NCI-H446 treated with DMSO at 0.1 percent for 48 hours (cell line): ENCODE data around the gene RAC2.

Source experiments
- DNase-seq: peaks from one replicate; lab custom pipeline; 2025; lab: John Stamatoyannopoulos, UW

Gene RAC2

DNA sequence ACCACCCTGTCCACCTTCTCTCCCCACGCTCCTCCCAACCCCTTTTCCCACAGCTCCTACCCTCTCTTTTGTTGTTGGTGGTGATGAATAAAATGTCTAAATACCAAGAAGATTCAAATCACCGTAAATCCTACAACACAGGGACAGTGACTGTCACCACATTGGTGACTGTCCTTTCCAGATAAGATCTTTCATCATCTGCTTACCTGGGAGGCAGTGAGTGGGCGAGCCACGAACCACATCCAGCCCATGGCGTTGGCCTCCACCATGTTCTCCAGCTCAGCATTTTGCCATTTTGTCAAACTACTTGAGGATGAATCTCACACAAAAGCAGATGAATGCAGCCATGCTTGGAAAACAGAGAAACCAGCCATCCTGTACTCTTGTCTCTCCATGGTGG lies 31.6 kb upstream of the RAC2 start:
- no peak for DNase-seq

GRCh38 chr22:37275134-37275533 lies 31.1 kb upstream of the RAC2 start:
- no peak for DNase-seq

GRCh38 chr22:37274380-37274862 lies 30.4 kb upstream of the RAC2 start:
- DNase-seq = no peak

GRCh38 chr22:37273846-37274225 lies 29.8 kb upstream of the RAC2 start:
- DNase-seq = no peak

DNA sequence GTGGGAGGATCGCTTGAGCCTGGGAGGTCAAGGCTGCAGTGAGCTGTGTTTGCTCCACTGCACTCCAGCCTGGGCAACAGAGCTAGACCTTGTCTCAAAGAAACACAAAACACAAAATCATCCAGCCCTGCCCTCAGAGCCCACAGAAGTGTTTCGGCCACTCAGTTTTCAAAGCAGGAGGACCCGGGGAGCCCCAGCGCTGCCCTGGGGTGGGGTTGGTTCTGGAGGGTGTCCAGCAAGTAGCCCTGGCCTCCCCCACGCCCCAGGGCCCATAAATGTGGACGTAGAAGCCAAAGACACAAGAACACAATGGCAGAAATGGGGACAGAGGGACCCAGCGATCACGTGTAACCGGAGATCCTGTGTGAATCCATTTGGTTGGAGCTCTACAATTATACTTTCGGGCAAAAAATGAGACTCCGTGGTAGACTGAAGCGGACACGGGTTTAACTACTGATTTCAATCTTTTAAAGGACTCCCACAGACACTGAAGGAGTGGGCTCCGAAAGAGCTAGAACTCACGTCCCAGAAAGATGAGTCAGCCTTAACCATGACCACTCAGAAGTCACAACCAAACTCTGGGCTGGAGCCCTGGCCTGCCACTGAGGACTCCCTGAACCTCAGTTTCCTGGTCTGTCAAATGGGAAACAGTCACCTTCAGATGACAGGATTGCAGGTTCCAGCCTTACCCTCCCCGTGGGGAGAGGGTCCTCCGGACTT lies 29.2 kb upstream of the RAC2 start:
- no peak for DNase-seq

DNA sequence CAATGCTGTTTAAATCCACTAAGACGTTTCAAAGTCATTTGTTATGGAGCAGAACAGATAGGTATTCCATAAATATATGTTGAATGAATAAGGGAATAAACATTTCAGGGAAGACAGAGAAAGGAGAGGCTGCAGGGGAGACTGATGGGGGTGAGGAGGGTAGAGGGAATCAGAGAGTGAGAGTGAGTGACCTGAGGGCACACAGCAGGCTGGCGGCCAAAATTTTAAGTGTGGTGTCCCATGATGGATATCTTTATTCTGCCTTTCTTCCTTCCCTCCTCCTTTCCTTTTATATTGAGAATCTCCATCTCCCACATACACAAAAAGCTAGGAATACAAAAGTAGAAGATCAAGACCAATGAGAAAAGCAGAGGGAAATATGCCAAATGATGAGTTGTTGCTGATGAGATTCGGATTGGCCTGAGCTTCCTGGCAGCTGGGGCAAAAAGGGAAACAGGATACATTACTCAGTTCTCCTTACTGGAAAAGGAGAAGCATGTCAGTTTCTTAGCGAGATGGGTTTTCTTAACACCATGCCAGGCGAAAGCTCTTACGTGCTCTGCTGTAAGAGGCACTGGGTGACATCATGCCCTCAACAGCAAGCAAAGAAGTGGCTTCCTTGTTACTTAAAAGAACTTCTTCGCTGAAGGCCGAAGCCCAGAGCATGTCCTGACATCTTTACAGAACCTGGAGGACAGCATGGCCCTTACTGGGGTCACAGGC lies 27.0 kb upstream of the RAC2 start:
- DNase-seq = no peak

GRCh38 chr22:37269936-37270678 lies 26.0 kb upstream of the RAC2 start:
- no peak for DNase-seq

- no peak for DNase-seq
Measured at GRCh38 chr22:37267661-37268413, 23.8 kb upstream of the RAC2 start.

GRCh38 chr22:37267135-37267587 lies 23.1 kb upstream of the RAC2 start:
- no peak for DNase-seq

- no peak for DNase-seq
Measured at GRCh38 chr22:37266581-37267134, 22.6 kb upstream of the RAC2 start.

GRCh38 chr22:37263966-37264887 lies 20.2 kb upstream of the RAC2 start:
- DNase-seq = no peak

DNA sequence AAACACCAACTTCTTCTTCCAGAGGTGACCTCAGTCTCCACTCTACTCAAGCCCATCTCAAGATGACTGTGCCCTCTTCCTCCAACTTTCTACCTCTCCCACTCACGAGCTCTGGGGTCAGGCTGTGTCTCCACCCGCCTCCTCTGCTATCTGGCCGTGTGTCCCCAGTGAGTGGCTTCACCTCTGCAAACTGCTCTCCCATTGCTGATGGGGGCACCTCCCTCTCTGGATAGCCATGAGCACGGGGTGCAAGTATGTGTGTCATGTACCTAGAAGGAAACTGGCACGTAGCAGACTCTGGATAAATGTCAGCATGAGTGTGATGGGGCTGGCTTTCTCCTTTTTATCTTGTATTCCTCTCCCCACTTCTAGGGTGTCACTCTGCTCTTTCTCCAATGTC lies 18.3 kb upstream of the RAC2 start:
- DNase-seq = no peak

- no peak for DNase-seq
Measured at GRCh38 chr22:37260901-37261336, 16.9 kb upstream of the RAC2 start.

- no peak for DNase-seq
Measured at GRCh38 chr22:37260155-37260795, 16.2 kb upstream of the RAC2 start.

GRCh38 chr22:37259540-37260029 lies 15.5 kb upstream of the RAC2 start:
- DNase-seq = no peak

DNA sequence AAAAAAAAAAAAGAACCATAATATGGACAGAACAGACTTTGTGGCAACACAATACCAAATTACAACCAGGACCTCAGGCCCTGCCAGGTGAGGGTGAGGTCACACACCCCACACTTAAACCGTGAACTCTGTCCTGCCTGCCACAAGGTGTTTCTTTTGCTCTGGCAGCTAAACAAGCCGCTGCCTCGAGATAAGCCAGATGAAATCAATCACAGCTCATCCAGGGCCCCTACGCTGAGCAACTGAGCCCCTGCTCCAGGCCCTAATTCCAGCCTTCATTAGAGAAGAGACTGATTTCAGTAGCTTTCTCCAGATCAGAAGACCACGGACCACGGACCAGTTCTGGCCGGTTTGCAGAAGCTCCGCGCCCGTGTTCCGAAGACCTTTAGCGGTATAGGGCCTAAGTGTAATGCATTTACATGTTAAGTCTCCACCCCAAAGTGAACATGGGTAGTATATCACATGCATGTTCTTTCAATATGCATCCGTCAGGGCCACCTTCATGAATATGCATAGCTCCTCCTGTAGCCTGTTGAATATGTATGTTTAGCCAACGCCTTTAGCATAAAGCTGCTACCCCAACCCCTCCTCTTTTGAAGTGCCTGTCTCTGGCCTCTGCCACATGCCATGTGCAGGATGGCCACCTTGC lies 14.8 kb upstream of the RAC2 start:
- DNase-seq = no peak

- no peak for DNase-seq
Measured at GRCh38 chr22:37258005-37258752, 14.1 kb upstream of the RAC2 start.

DNA sequence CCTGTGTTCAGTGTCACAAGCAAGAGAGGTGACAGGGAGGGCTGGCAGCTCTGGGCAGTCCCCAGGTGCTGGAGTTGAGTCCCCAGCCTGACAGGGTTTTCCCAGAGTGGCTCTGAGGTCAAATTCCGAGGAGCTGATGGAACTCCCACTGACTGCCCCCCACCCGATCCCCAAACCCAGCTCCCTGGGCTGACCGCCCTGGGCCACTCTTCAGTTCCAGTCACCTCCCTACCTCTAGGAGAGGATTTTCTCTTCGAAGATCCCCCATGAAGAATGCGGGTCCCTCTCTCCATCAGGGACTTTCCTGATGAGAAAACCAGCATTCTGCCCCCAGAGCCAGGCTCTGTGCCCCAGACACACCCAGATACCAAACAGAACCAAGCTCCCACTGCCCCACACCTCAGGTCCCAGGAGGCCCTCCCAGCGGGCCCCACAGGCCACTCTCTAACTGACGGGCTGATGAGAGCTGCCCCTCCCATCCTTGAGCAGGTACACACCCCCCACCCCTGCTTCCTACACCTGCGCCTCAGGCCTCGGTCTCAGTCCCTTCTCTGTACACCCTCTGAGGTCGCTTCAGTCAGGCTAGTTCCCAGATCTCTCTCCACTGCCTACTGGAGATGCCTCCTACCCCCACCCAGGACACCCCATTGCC lies 12.1 kb upstream of the RAC2 start:
- DNase-seq = no peak
